Measurements from ENCODE around the gene GYPC. TPM values are rescaled to one million over a fixed set of nuclear protein-coding genes. Genes with fewer than 3 reads are reported as not detected.

Gene GYPC
- total RNA-seq, 1 experiment from 2014 or later = 13.6 TPM

DNA sequence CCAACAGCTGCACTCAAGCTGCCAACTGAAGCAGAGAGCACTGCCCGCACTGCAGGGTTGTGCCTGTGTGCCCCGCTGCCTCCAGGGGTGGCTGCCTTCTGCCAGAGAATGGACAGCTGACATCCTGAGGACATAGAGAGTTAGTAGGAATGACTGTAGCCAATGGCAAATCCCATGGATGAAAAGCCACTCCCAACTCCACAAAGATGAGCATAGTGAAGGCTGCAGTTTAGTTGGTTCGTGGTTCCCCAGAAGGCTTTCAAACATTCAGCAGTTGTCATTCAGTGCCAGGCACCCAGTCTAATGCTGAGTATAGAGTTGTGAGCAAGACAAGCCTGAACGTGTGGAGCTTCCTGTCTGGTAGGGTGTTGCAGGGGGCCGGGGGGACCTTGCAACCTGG lies 30.3 kb downstream of the GYPC start:
- Histone ChIP-seq H3K14ac (ENCODE audit: insufficient read depth, low read length) (peak overlapping the region; percentile 12), H2BK20ac (ENCODE audit: low read depth, low read length, poor library complexity, severe bottlenecking) (no peak overlapping the region), H3K4ac (ENCODE audit: low read depth, low read length) (no peak overlapping the region), H3K18ac (ENCODE audit: insufficient read length, low read depth, low read length) (no peak overlapping the region), H3T11ph (ENCODE audit: low read length) (no peak overlapping the region), H2BK120ac (ENCODE audit: low read depth, low read length, poor library complexity, severe bottlenecking) (no peak overlapping the region), H3K9ac (ENCODE audit: extremely low read depth, insufficient read length, low read length) (no peak overlapping the region), H3K27me3 (ENCODE audit: insufficient read depth, low read length) (no peaks in the 10 kb centered on the region), H2BK5ac (ENCODE audit: insufficient read length, low read length) (no peak overlapping the region), H2BK15ac (ENCODE audit: low read depth, low read length) (no peak overlapping the region), H2BK12ac (ENCODE audit: insufficient read length, low read depth, low read length) (no peak overlapping the region), H3K9me3 (ENCODE audit: control insufficient read depth, low read depth, low read length) (no peaks in the 10 kb centered on the region), H4K91ac (ENCODE audit: insufficient read length, low read depth, low read length) (no peak overlapping the region), H3K4me1 (ENCODE audit: insufficient read depth, low read length) (no peaks in the 10 kb centered on the region), H2AFZ (ENCODE audit: low read length) (no peak overlapping the region), H3K4me2 (ENCODE audit: insufficient read depth, insufficient read length, low read length) (no peak overlapping the region), H4K5ac (ENCODE audit: insufficient read length, low read depth, low read length) (peak overlapping the region; percentile 53), H3K23me2 (ENCODE audit: insufficient read length, low read depth, low read length, poor library complexity, severe bottlenecking) (no peaks in the 10 kb centered on the region), H3K56ac (ENCODE audit: insufficient read length, low read depth, low read length) (peak overlapping the region; percentile 17), H3K79me2 (ENCODE audit: insufficient read depth, low read length) (no peaks in the 10 kb centered on the region), H3K27ac (ENCODE audit: insufficient read length, low read depth, low read length) (no peak overlapping the region), H4K20me1 (ENCODE audit: control insufficient read depth, insufficient read depth, insufficient read length) (no peaks in the 10 kb centered on the region), H3K23ac (ENCODE audit: insufficient read length, low read depth, low read length) (no peak overlapping the region), H4K8ac (replicated peaks; ENCODE audit: insufficient read length, low read depth, low read length) (no peak overlapping the region), H2AK5ac (ENCODE audit: insufficient read length, low read length) (no peak overlapping the region), H3K79me1 (ENCODE audit: insufficient read depth, low read depth, low read length, poor library complexity, severe bottlenecking) (no peaks in the 10 kb centered on the region)
- H3K27me3 Mint-ChIP-seq (ENCODE audit: low read depth) = no peaks in the 10 kb centered on the region; the same call in 1 of the 2 replicates
- no CpG with 5 or more reads among the region's 5 CpGs for WGBS (ENCODE audit: extremely low coverage, insufficient read length, low lambda C conversion rate)
- no peak overlapping the region; a peak in 2 of 7 replicates for H3K27ac Mint-ChIP-seq
- peaks cover 2 to 15% (median 14%) of the 10 kb centered on the region in 3 experiments; a peak in 6 of 7 replicates for H3K36me3 Mint-ChIP-seq (ENCODE audit: insufficient read depth in 1 of 3, low read depth in 3 of 3)
- H3K4me1 Mint-ChIP-seq = peaks cover 5 to 6% of the 10 kb centered on the region in 2 experiments; a peak in 3 of 4 replicates
- H3K4me3 Mint-ChIP-seq = no peak overlapping the region
- no peak for DNase-seq
- H3K9me3 Mint-ChIP-seq = peaks cover 7% of the 10 kb centered on the region in 2 experiments; a peak in 4 of 5 replicates
- TF ChIP-seq, protein P1, sequence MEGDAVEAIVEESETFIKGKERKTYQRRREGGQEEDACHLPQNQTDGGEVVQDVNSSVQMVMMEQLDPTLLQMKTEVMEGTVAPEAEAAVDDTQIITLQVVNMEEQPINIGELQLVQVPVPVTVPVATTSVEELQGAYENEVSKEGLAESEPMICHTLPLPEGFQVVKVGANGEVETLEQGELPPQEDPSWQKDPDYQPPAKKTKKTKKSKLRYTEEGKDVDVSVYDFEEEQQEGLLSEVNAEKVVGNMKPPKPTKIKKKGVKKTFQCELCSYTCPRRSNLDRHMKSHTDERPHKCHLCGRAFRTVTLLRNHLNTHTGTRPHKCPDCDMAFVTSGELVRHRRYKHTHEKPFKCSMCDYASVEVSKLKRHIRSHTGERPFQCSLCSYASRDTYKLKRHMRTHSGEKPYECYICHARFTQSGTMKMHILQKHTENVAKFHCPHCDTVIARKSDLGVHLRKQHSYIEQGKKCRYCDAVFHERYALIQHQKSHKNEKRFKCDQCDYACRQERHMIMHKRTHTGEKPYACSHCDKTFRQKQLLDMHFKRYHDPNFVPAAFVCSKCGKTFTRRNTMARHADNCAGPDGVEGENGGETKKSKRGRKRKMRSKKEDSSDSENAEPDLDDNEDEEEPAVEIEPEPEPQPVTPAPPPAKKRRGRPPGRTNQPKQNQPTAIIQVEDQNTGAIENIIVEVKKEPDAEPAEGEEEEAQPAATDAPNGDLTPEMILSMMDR (conservative IDR thresholded peaks at IDR 0.05) = no peak
